GM21786 (cell line): ENCODE results near the gene FERMT3.

ENCODE experiments used
- ATAC-seq: cut with Tn5 transposase; IDR thresholded peaks from one replicate; pipeline ENCODE4 v1.9.1; 2021; ENCODE audit not compliant: unreplicated experiment

Gene FERMT3

GRCh38 chr11:64185693-64186491 lies 20.6 kb upstream of the FERMT3 start, which contains the start of gene STIP1:
TSS of gene STIP1 (plus strand) at chr11:64186171. CDS start at chr11:64186262, 91 bp downstream.
- ATAC-seq: peak; percentile 77

DNA sequence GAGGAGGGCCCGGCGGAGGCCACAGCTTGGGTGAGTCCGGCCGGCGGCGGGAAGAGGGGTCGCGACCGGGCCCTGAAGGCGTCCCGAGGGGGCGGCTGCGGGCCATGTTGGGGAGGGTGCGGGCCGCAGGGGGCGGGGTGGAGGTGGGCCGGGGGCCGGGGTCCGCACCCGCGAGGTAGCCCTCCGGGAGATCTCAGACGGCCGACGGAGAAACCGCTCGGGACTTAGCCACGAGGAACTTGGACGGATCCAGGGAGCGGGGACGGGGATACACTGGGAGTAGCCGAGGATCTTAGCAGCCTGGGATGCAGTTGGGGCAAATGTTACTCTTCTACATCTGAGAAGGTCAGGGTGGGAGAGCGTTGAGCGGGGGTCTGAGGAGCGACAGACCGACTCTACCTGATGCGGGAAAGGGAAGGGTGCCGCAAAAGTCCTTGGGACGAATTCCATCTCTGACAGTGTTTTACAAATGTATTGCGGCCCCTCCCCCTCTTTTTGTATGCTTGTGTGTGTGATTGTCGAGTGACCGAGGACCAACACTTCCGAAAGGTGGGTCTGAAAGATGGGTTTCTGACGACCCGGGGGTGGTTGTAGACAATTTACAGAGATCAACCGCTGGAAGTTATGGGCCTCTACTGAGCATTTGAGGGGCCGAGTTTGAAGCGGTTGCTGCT lies 19.9 kb upstream of the FERMT3 start:
- ATAC-seq: no peak

- ATAC-seq: no peak
Measured at GRCh38 chr11:64192434-64192833, 14.1 kb upstream of the FERMT3 start.

DNA sequence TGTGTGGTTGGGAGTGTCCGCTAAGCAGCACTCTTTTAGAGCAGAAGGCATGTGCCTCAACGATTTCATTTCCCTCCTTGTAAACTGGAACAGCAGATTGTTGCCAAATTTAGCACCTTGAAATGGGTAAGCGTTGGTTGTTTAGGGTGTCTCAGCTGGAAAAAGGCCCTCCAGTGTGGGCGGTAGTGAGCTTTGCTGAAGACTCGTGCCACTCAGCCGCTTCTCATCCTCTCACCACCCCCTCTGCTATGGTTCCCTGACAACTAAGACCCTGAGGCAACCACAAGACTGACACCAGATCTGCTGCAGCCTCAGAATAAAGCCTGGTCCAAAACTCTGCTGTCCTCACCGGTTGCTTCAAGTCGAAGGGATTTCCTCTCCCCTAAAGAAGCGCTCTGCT lies 9.9 kb upstream of the FERMT3 start:
- no peak for ATAC-seq

- ATAC-seq: no peak
Measured at GRCh38 chr11:64198511-64198910, 8.0 kb upstream of the FERMT3 start.

GRCh38 chr11:64201543-64201942 lies 5.0 kb upstream of the FERMT3 start:
- ATAC-seq: no peak

GRCh38 chr11:64202992-64203391 lies 3.5 kb upstream of the FERMT3 start:
- ATAC-seq: no peak

DNA sequence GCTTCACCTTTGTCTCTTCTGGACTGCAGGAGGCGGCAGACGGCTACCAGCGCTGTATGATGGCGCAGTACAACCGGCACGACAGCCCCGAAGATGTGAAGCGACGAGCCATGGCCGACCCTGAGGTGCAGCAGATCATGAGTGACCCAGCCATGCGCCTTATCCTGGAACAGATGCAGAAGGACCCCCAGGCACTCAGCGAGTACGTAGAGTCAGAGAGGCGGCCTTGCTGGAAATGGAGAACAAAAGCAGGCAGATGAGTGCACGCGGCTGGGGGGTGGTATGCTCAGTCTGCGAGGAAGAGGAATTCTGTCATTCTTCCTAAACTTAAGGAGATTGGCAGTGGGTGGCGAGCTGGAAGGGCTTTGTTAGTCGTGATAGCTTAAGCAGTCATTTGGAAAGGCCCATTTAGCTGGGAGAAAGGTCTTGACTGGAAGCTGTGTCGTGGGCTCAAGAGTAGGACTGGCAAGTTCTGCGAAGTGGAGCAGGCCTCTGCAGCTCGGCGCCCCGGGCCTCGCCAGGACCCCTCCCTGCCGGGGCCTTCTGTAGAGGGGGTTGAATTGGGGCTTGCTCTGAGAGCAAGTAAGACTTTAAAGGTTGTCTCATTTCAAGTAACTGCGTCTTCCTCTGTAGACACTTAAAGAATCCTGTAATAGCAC lies 3.0 kb upstream of the FERMT3 start:
- ATAC-seq: no peak

DNA sequence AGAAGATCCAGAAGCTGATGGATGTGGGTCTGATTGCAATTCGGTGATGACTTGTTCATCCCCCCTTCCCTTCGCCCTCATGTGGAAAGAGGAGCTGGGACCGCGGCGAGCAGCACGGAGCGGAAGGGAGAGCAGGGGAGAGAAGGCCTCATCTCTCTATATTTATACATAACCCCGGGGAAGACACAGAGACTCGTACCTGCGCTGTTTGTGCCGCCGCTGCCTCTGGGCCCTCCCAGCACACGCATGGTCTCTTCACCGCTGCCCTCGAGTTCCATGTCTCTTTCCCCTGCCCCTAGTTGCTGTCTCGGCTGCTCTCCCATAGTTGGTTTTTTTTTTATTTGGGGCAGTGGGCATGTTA lies 2.5 kb upstream of the FERMT3 start:
- ATAC-seq: no peak

- no peak for ATAC-seq
Measured at GRCh38 chr11:64204464-64204989, 2.0 kb upstream of the FERMT3 start.

- peak; percentile 66 for ATAC-seq
Measured at GRCh38 chr11:64207256-64208085, 950 bp downstream of the FERMT3 start.

DNA sequence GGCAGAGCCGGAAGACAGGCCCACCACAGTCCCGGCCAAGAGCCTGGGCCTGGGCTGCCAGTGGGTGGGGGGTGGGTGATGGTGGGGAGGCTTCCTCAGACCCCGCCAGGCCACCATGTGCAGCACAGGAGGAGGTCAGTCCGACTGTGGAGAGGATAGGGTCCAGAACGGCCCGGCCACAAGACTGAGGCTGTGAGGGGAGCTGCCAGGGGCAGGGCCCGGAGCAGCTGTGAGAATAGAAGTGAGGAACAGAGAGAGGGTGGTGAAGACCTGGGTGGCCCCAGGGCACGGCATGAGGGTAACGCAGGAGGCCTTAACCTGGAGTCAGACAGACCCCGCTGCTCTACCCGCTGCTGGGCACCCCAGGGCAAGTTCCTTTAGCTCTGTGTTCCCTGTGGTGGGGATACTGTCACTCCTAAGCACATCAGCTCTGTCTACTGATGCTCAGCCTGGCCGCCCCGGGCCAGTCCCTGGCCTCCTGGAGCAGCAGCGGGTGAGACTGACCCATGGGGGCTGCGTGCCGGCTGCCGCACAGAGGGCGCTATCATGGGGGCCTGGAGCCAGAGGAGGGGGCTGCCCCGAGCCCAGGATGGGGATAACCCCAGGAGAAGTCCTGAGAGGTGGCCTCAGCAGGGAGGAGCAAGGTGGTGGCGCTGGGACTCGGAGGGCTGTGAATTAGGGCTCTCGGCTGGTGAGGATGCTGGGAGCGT lies 1.7 kb downstream of the FERMT3 start:
- no peak for ATAC-seq

DNA sequence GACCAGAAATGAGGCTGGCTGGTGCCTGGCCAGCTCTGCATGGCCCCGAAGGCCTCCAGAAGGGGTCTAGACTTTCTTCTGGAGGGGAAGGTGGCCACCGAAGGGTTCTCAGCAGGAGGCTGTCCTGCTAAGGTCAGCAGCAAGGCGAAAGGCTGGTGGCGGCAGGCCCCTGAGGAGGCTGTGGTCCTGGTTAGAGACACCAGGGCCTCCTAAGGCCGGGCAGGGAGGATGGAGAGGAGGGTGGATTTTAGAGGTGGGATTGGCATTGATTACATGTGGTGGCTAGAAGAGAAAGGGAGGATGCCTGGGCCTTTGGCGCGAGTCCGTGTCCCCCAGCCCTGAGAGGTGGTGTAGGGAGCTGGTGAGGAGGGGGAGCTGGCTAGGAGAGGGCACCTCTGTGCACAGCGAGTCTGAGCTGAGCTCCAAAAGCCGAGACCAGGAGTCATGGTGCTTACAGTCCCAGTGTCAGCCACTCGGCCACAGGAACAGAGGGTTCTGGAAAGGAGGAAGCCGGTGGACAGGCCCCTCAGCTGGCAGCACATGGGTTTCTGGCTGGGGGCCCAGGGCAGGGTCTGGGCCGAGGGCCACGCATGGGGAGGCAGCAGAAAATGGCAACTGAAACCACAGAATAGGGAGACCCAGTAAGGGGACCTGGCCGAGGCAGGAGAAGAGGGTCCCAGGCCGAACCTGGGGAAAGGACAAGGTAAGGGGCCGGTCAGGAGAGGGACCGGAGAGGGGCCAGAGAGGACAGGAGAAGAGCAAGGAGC lies 2.5 kb downstream of the FERMT3 start:
- no peak for ATAC-seq

GRCh38 chr11:64209563-64209843 lies 3.0 kb downstream of the FERMT3 start:
- no peak for ATAC-seq

GRCh38 chr11:64210301-64211020 lies 3.9 kb downstream of the FERMT3 start:
- no peak for ATAC-seq

- ATAC-seq: no peak
Measured at GRCh38 chr11:64211181-64211872, 4.8 kb downstream of the FERMT3 start.

- ATAC-seq: no peak
Measured at GRCh38 chr11:64216879-64217278, 10.4 kb downstream of the FERMT3 start.

- ATAC-seq: no peak
Measured at GRCh38 chr11:64218628-64219353, 12.3 kb downstream of the FERMT3 start.
